ENCODE data around the gene SLC30A7. TPM values are rescaled to one million over a fixed set of nuclear protein-coding genes. Genes with fewer than 3 reads are reported as not detected.

The SLC30A7 gene
- total RNA-seq, 1 experiment from 2014 or later: 16.1 TPM

GRCh38 chr1:100989306-100990077 lies 93.6 kb downstream of the SLC30A7 start:
- intact Hi-C loops (cut with micrococcal nuclease; ENCODE audit: unreplicated experiment): no loop called here
- no peaks in the 10 kb centered on the region for H3K4me1 Mint-ChIP-seq (ENCODE audit: low read depth, unreplicated experiment)
- no peak overlapping the region for H3K4me3 ChIP-seq (ENCODE audit: low read depth, low read length)
- no peak overlapping the region for H3K27ac Mint-ChIP-seq (ENCODE audit: unreplicated experiment)
- H3K27me3 Mint-ChIP-seq (ENCODE audit: insufficient read depth, unreplicated experiment): no peaks in the 10 kb centered on the region
- no peak for DNase-seq
- no peak for TF ChIP-seq CTCF (IDR thresholded peaks at IDR 0.05; ENCODE audit: insufficient read depth in 1 of 2, low read depth in 1 of 2, low read length in 1 of 2, severe bottlenecking in 1 of 2, unreplicated experiment in 1 of 2)
- CTCF ChIA-PET: no interaction called here
- POLR2A ChIA-PET: no interaction called here
- no peaks in the 10 kb centered on the region for H3K4me1 ChIP-seq
- H3K9me3 Mint-ChIP-seq (ENCODE audit: unreplicated experiment): no peaks in the 10 kb centered on the region
- no peak overlapping the region for H3K4me3 Mint-ChIP-seq (ENCODE audit: unreplicated experiment)
- BruUV-seq (replicated peaks): no TSS peak
- H3K27me3 ChIP-seq (replicated peaks; ENCODE audit: control insufficient read depth, insufficient read depth, low read length): no peaks in the 10 kb centered on the region
- H3K9me3 ChIP-seq: no peaks in the 10 kb centered on the region
- peaks cover 17% of the 10 kb centered on the region for H3K36me3 Mint-ChIP-seq (ENCODE audit: insufficient read depth, unreplicated experiment)
- H3K36me3 ChIP-seq (ENCODE audit: control insufficient read depth, insufficient read depth, low read length): no peaks in the 10 kb centered on the region

GRCh38 chr1:100995198-100995988 lies 99.5 kb downstream of the SLC30A7 start:
- Histone ChIP-seq H3K27me3 (replicated peaks; ENCODE audit: control insufficient read depth, insufficient read depth, low read length) (no peaks in the 10 kb centered on the region), H3K36me3 (ENCODE audit: control insufficient read depth, insufficient read depth, low read length) (no peaks in the 10 kb centered on the region), H3K9me3 (no peaks in the 10 kb centered on the region), H3K4me1 (no peaks in the 10 kb centered on the region), H3K4me3 (ENCODE audit: low read depth, low read length) (no peak overlapping the region)
- Mint-ChIP-seq H3K4me3 (ENCODE audit: unreplicated experiment) (no peak overlapping the region), H3K4me1 (ENCODE audit: low read depth, unreplicated experiment) (no peaks in the 10 kb centered on the region), H3K9me3 (ENCODE audit: unreplicated experiment) (no peaks in the 10 kb centered on the region), H3K27me3 (ENCODE audit: insufficient read depth, unreplicated experiment) (no peaks in the 10 kb centered on the region), H3K36me3 (ENCODE audit: insufficient read depth, unreplicated experiment) (peaks cover 10% of the 10 kb centered on the region), H3K27ac (ENCODE audit: unreplicated experiment) (no peak overlapping the region)
- intact Hi-C loops (cut with micrococcal nuclease; ENCODE audit: unreplicated experiment): no loop called here
- ChIA-PET CTCF (no interaction called here), POLR2A (no interaction called here)
- TF ChIP-seq CTCF (IDR thresholded peaks at IDR 0.05; ENCODE audit: insufficient read depth in 1 of 2, low read depth in 1 of 2, low read length in 1 of 2, severe bottlenecking in 1 of 2, unreplicated experiment in 1 of 2): no peak
- DNase-seq: no peak
- BruUV-seq (replicated peaks): no TSS peak

GRCh38 chr1:100998426-100998825 lies 102.5 kb downstream of the SLC30A7 start:
- Histone ChIP-seq H3K36me3 (ENCODE audit: control insufficient read depth, insufficient read depth, low read length) (no peaks in the 10 kb centered on the region), H3K4me1 (0 out of 2 replicates have a peak, but pooled peaks cover 1% of the 10 kb centered on the region), H3K4me3 (ENCODE audit: low read depth, low read length) (no peak overlapping the region), H3K9me3 (no peaks in the 10 kb centered on the region), H3K27me3 (replicated peaks; ENCODE audit: control insufficient read depth, insufficient read depth, low read length) (no peaks in the 10 kb centered on the region)
- Mint-ChIP-seq H3K9me3 (ENCODE audit: unreplicated experiment) (no peaks in the 10 kb centered on the region), H3K27me3 (ENCODE audit: insufficient read depth, unreplicated experiment) (no peaks in the 10 kb centered on the region), H3K4me1 (ENCODE audit: low read depth, unreplicated experiment) (no peaks in the 10 kb centered on the region), H3K36me3 (ENCODE audit: insufficient read depth, unreplicated experiment) (peaks cover 4% of the 10 kb centered on the region), H3K4me3 (ENCODE audit: unreplicated experiment) (no peak overlapping the region), H3K27ac (ENCODE audit: unreplicated experiment) (no peak overlapping the region)
- BruUV-seq (replicated peaks): no TSS peak
- CTCF ChIA-PET: no interaction called here
- POLR2A ChIA-PET: no interaction called here
- intact Hi-C loops (cut with micrococcal nuclease; ENCODE audit: unreplicated experiment): no loop called here
- no peak for DNase-seq
- TF ChIP-seq CTCF (IDR thresholded peaks at IDR 0.05; ENCODE audit: insufficient read depth in 1 of 2, low read depth in 1 of 2, low read length in 1 of 2, severe bottlenecking in 1 of 2, unreplicated experiment in 1 of 2): no peak
